Measurements from ENCODE around the gene PPIH.
"Not testable (repeated sequence)": the region's sequence is repeated elsewhere in the genome, so short reads cannot be mapped to it uniquely, and the experiment has no call there.

Gene PPIH

GRCh38 chr1:42657981-42658876, at the start of gene PPIH:
Gene PPIH (plus strand): TSS chr1:42658423. CDS start chr1:42658447, 24 bp downstream.
- DNase-seq: peak; percentile 96
- in situ Hi-C loops (cut with MboI; ENCODE audit: low pct_unique_long_range_greater_than_20kb, low sequenced_read_pairs): no loop called here

- in situ Hi-C loops (cut with MboI; ENCODE audit: low pct_unique_long_range_greater_than_20kb, low sequenced_read_pairs): no loop called here
These were observed 44.5 kb upstream of the PPIH start for GRCh38 chr1:42613803-42614131.

DNA sequence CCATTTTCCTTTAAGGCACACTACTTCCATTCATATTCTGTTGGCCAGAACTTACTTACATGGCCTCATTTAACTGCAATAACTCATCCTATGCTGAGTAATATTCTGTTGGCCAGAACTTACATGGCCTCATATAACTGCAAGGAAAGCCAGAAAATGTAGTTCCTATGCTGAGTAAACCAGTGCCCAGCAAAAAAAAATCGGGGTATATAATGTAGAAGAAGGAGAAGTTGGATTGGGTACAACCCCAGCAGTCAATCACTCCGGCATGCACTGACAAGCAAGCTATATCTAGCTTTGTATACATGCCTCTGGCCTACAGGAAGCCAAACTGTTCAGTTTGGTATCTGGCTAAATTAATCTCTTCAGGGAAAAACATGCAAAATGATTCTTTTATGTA, 39.4 kb upstream of the PPIH start:
- in situ Hi-C loops (cut with MboI; ENCODE audit: low pct_unique_long_range_greater_than_20kb, low sequenced_read_pairs): no loop called here
- DNase-seq: no peak

More at GRCh38 chr1:42613803-42614131, 44.5 kb upstream of the PPIH start:
- no peak for DNase-seq

DNA sequence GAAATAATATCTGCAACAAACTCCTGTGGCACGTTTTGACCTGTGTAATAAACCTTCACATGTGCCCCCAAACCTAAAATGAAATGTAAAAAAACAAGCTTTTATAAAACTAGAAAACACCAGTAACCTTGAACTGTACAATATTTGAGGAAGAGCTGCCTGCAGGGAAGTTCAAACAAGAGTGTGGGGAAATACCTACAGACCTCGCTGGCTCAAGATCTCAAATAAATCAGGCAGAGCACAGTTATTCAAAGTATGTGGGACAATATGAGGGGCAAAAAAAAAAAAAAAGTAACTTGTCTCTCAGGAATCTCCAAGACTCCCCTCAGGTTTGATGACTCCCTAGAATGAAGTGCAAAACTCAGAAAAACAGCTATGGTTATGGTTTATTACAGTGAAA, 37.9 kb upstream of the PPIH start:
- in situ Hi-C loops (cut with MboI; ENCODE audit: low pct_unique_long_range_greater_than_20kb, low sequenced_read_pairs): no loop called here
- no peak for DNase-seq

GRCh38 chr1:42621180-42621579, 37.0 kb upstream of the PPIH start:
- in situ Hi-C loops (cut with MboI; ENCODE audit: low pct_unique_long_range_greater_than_20kb, low sequenced_read_pairs); DNase-seq: not testable (repeated sequence)

- DNase-seq; in situ Hi-C loops (cut with MboI; ENCODE audit: low pct_unique_long_range_greater_than_20kb, low sequenced_read_pairs): not testable (repeated sequence)
These were observed 31.0 kb upstream of the PPIH start for GRCh38 chr1:42627205-42627604.

DNA sequence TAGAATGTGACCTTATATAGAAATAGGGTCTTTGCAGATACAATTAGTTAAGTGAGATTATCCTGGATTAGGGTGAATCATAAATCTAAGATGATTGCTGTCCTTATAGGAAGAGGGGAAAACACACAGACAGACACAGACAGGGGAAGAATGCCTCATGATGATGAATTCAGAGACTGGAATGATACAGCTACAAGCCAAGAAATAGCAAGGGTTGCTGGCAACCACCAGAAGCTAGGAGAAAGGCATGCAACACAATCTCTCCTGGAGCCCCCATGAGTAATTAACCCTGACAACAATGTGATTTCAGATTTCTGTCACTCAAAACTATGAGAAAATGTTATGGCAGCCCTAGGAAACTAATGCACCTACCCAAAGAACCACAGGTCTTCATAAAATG, 19.1 kb upstream of the PPIH start:
- in situ Hi-C loops (cut with MboI; ENCODE audit: low pct_unique_long_range_greater_than_20kb, low sequenced_read_pairs): no loop called here
- no peak for DNase-seq

GRCh38 chr1:42646056-42646455, 12.2 kb upstream of the PPIH start:
- in situ Hi-C loops (cut with MboI; ENCODE audit: low pct_unique_long_range_greater_than_20kb, low sequenced_read_pairs): no loop called here
- DNase-seq: no peak

GRCh38 chr1:42657201-42657600, 1.0 kb upstream of the PPIH start:
- peak; percentile 19 for DNase-seq

DNA sequence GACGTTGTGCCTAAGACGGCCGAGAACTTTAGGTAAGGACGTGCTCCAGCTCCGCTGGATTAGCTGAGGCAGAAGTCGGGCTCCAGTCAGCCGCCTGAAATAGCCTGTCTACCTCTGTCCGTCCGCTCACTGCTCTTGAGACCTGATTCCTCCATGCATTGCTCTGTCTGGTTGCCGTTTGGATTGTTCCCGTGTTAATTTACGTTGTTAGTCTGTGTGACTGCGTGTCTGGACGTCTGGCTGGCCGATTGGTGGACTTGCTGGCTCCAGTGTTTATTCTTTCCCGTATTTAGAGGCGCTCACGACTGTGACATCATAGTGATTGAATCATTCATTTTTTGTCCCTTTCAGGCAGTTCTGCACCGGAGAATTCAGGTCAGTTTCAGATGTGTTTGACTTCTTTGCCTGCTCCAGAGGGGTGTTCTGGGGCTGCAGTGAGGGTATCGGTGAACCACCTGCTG, 684 bp downstream of the PPIH start:
- in situ Hi-C loops (cut with MboI; ENCODE audit: low pct_unique_long_range_greater_than_20kb, low sequenced_read_pairs): no loop called here
- DNase-seq: no peak

More at GRCh38 chr1:42657201-42657600, 1.0 kb upstream of the PPIH start:
- in situ Hi-C loops (cut with MboI; ENCODE audit: low pct_unique_long_range_greater_than_20kb, low sequenced_read_pairs): no loop called here

DNA sequence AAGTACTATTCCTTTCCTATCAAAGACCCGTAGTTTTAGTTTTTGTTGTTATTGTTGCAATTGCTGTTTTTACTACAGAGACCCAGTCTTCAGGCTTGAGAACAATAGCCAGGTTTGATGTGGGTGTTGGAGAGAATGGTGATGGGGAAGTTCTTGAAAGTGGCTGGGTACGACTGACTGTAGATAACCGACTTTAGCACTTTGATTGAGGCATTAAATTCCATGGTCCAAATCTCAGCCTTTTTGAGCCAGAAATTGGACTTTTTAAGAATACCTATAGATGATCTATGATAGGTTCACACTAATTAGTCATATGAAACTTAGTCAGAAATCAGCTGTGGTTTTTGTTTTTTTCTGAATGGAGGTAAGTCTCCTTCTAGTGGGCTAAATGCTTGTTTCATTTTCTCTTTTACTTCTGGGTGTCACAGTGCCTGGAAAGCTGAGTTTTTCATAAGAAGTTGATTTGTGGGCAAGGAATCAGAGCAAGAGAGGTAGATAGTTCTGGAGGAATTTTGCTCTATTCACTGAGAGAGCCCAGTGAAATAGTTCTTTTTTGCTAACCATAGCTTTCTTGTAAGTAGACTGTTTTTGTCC, 2.8 kb downstream of the PPIH start:
- no peak for DNase-seq
- in situ Hi-C loops (cut with MboI; ENCODE audit: low pct_unique_long_range_greater_than_20kb, low sequenced_read_pairs): no loop called here

GRCh38 chr1:42669936-42670335, 11.7 kb downstream of the PPIH start:
- no peak for DNase-seq
- in situ Hi-C loops (cut with MboI; ENCODE audit: low pct_unique_long_range_greater_than_20kb, low sequenced_read_pairs): no loop called here

- in situ Hi-C loops (cut with MboI; ENCODE audit: low pct_unique_long_range_greater_than_20kb, low sequenced_read_pairs): no loop called here
These were observed 12.2 kb downstream of the PPIH start for GRCh38 chr1:42670425-42670824.

DNA sequence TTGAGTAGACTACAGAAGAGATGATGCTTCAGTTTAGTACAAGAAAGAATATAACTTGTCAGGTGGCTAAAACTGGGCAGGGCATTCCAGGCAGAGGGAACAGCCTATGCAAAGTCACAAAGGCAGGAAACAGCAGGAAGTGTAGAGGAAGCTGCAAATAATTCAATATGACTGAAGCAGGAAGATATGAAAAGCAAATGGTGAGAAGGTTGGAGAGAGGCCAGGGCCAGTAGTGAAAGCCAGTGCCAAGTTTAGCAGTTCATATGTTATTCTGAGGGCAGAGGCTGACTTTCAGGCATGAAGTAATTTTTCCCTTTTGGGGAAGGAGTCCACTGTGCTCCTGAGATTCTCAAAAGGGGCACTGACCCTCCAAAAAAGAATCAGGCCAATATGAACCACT, 16.0 kb downstream of the PPIH start:
- in situ Hi-C loops (cut with MboI; ENCODE audit: low pct_unique_long_range_greater_than_20kb, low sequenced_read_pairs): no loop called here
- DNase-seq: no peak

More at GRCh38 chr1:42670425-42670824, 12.2 kb downstream of the PPIH start:
- DNase-seq: no peak

- in situ Hi-C loops (cut with MboI; ENCODE audit: low pct_unique_long_range_greater_than_20kb, low sequenced_read_pairs): no loop called here
- no peak for DNase-seq
These were observed 16.5 kb downstream of the PPIH start for GRCh38 chr1:42674682-42675081.

GRCh38 chr1:42675467-42675866, 17.2 kb downstream of the PPIH start:
- DNase-seq: no peak
- in situ Hi-C loops (cut with MboI; ENCODE audit: low pct_unique_long_range_greater_than_20kb, low sequenced_read_pairs): no loop called here

DNA sequence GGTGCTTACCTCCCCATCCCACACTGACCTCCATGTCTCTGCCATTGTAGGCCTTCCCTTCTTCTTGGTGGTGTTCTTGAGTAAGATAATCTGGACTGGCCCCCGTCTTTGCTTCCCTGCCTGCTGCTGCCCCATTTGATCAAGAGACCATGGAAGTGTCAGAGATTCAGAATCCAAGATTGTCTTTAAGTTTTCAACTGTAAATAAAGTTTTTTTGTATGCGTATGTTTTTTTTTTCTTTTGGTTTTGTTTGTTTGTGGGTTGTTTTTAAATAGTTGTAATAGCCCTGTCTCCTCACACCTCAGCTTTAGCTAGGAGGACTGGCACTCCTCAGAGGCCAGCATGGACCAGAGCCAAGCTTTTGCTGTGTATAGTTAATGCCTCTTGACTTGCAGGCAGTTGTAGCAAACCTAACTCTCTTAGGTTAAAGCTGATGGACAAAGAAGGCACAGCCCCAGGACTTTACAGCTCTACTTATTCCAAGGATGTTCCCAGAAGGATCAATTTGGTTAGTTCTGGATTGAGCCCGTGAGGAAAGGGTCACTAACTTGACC, 18.4 kb downstream of the PPIH start:
- in situ Hi-C loops (cut with MboI; ENCODE audit: low pct_unique_long_range_greater_than_20kb, low sequenced_read_pairs): no loop called here
- no peak for DNase-seq

- DNase-seq: no peak
- in situ Hi-C loops (cut with MboI; ENCODE audit: low pct_unique_long_range_greater_than_20kb, low sequenced_read_pairs): no loop called here
These were observed 21.3 kb downstream of the PPIH start for GRCh38 chr1:42679364-42679983.

GRCh38 chr1:42680055-42680454, 21.8 kb downstream of the PPIH start:
- DNase-seq: no peak
- in situ Hi-C loops (cut with MboI; ENCODE audit: low pct_unique_long_range_greater_than_20kb, low sequenced_read_pairs): no loop called here

All from KBM-7 (cell line).